Keratinocyte (primary cell): Measurements from ENCODE around the gene LMO7.

ENCODE experiments used
- EZH2 ChIP-seq: IDR thresholded peaks from one replicate; pipeline ENCODE4 v1.6.1; 2012; ENCODE audit warnings: inconsistent platforms, mild to moderate bottlenecking, low read length, moderate library complexity
- TF ChIP-seq, protein P1 (sequence below), 3 experiments: IDR thresholded peaks in 1 of 3; conservative IDR thresholded peaks in 1 of 3; optimal IDR thresholded peaks in 1 of 3; 2 replicates in 2 of 3; 3 replicates in 1 of 3; pipeline versions ENCODE3 to v1.5.1; 2011; ENCODE audit warnings: low read length in 3 of 3, mild to moderate bottlenecking in 3 of 3, moderate library complexity in 2 of 3, control low read depth in 1 of 3, inconsistent platforms in 1 of 3; ENCODE audit not compliant: insufficient read depth in 2 of 3; ENCODE audit errors: extremely low read depth in 1 of 3

DNA sequence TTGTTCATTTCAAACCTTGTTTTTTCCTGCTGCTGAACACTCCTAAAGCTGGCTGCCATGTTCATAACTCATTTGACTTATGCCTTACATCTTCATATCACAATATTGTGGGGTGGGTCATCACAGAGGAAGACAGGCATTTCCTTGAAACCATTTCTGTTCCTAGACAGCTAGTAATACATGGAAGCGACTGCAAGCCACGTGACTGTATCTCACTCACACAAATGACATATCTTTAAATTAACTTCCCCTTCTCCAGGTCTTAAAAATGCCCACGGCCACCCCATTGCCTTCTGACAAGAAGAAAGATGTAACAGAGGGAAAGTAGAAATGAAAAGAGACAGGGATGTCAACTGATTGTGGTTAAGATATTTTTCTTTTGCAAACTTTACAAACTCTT lies 236.8 kb downstream of the LMO7 start:
- TF ChIP-seq, protein P1, sequence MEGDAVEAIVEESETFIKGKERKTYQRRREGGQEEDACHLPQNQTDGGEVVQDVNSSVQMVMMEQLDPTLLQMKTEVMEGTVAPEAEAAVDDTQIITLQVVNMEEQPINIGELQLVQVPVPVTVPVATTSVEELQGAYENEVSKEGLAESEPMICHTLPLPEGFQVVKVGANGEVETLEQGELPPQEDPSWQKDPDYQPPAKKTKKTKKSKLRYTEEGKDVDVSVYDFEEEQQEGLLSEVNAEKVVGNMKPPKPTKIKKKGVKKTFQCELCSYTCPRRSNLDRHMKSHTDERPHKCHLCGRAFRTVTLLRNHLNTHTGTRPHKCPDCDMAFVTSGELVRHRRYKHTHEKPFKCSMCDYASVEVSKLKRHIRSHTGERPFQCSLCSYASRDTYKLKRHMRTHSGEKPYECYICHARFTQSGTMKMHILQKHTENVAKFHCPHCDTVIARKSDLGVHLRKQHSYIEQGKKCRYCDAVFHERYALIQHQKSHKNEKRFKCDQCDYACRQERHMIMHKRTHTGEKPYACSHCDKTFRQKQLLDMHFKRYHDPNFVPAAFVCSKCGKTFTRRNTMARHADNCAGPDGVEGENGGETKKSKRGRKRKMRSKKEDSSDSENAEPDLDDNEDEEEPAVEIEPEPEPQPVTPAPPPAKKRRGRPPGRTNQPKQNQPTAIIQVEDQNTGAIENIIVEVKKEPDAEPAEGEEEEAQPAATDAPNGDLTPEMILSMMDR (optimal IDR thresholded peaks at IDR 0.05 in 1 of 3, IDR thresholded peaks at IDR 0.05 in 1 of 3, conservative IDR thresholded peaks at IDR 0.05 in 1 of 3; ENCODE audit: extremely low read depth in 1 of 3, insufficient read depth in 2 of 3, low read length in 3 of 3) = no peak
- TF ChIP-seq EZH2 = no peak
